IMR-90 (cell line): ENCODE measurements around the gene LMAN2. TPM values are rescaled to one million over a fixed set of nuclear protein-coding genes. Genes with fewer than 3 reads are reported as not detected.

Experiments used
- ATAC-seq: fragments of 200-7000 bp; cut with Tn5 transposase; 2 replicates; pipeline ENCODE4 v1.9.1; 2020; ENCODE audit warnings: low read depth, mild to moderate bottlenecking, moderate library complexity
- BruUV-seq: library from RNA; stranded (reverse); fragments of 400-500 nt; replicated peaks from 2 replicates; lab custom pipeline; 2021; lab: Mats Ljungman, UMichigan
- CTCF ChIA-PET: fragments of 300-600 bp; formaldehyde crosslinking; extraction: SDS; loops from one replicate; lab custom pipeline; 2021; ENCODE audit warnings: antibody characterized with exemption; lab: Yijun Ruan, JAX
- POLR2A ChIA-PET: fragments of 300-600 bp; sonication (Branson Sonifier 250); formaldehyde crosslinking; loops from one replicate; lab custom pipeline; 2022; ENCODE audit warnings: antibody characterized with exemption; ENCODE audit not compliant: unreplicated experiment; lab: Charles Lee
- DNase-seq: peaks from one replicate; pipeline ENCODE4 v3.0.0; 2013
- H2AFZ ChIP-seq: replicated peaks from 2 replicates; pipeline ENCODE3; 2013; ENCODE audit warnings: low read length, mild to moderate bottlenecking; ENCODE audit not compliant: poor library complexity
- H2AK5ac ChIP-seq: 2 replicates; pipeline ENCODE4 v1.6.1; 2013; ENCODE audit warnings: low read depth, low read length, inconsistent platforms
- H2AK9ac ChIP-seq: replicated peaks from 2 replicates; pipeline ENCODE3; 2013; ENCODE audit warnings: mild to moderate bottlenecking, low read depth, low read length, moderate library complexity; ENCODE audit not compliant: poor library complexity
- H2BK120ac ChIP-seq: 2 replicates; pipeline ENCODE4 v1.6.1; 2013; ENCODE audit warnings: low read depth, low read length, inconsistent platforms
- H2BK15ac ChIP-seq: 3 replicates; pipeline ENCODE4 v1.6.1; 2013; ENCODE audit warnings: low read depth, low read length, inconsistent platforms
- H2BK20ac ChIP-seq: 2 replicates; pipeline ENCODE4 v1.6.1; 2013; ENCODE audit warnings: low read depth, mild to moderate bottlenecking, inconsistent platforms, low read length, moderate library complexity
- H2BK5ac ChIP-seq: 2 replicates; pipeline ENCODE4 v1.6.1; 2013; ENCODE audit warnings: mild to moderate bottlenecking, low read depth, low read length, inconsistent platforms; ENCODE audit not compliant: poor library complexity, severe bottlenecking
- H3K14ac ChIP-seq: replicated peaks from 2 replicates; pipeline ENCODE4 v1.6.1; 2013; ENCODE audit warnings: low read depth, low read length, inconsistent platforms
- H3K18ac ChIP-seq: 2 replicates; pipeline ENCODE4 v1.6.1; 2013; ENCODE audit warnings: low read depth, low read length, control low read depth
- H3K23ac ChIP-seq: 2 replicates; pipeline ENCODE4 v1.6.1; 2013; ENCODE audit warnings: low read depth, low read length, inconsistent platforms
- H3K27ac ChIP-seq: 2 replicates; pipeline ENCODE4 v1.5.1; 2013; ENCODE audit warnings: mild to moderate bottlenecking, control low read depth, low read length; ENCODE audit not compliant: insufficient read depth
- H3K27me3 ChIP-seq: 2 replicates; pipeline ENCODE4 v1.6.1; 2013; ENCODE audit warnings: low read length; ENCODE audit not compliant: control insufficient read depth, insufficient read depth
- H3K36me3 ChIP-seq: 2 replicates; pipeline ENCODE4 v1.6.1; 2013; ENCODE audit warnings: low read length, mixed read lengths; ENCODE audit not compliant: control insufficient read depth, insufficient read depth
- H3K4ac ChIP-seq: 2 replicates; pipeline ENCODE4 v1.6.1; 2013; ENCODE audit warnings: low read depth, low read length, inconsistent platforms
- H3K4me1 ChIP-seq: 2 replicates; pipeline ENCODE4 v1.6.1; 2013; ENCODE audit warnings: low read length, mixed read lengths; ENCODE audit not compliant: control insufficient read depth, insufficient read depth
- H3K4me2 ChIP-seq: 2 replicates; pipeline ENCODE4 v1.6.1; 2013; ENCODE audit warnings: low read depth, mild to moderate bottlenecking, control low read depth, low read length, moderate library complexity
- H3K4me3 ChIP-seq: 2 replicates; pipeline ENCODE4 v1.5.1; 2013; ENCODE audit warnings: low read depth, mild to moderate bottlenecking, control low read depth, low read length, moderate library complexity; ENCODE audit not compliant: insufficient read depth
- H3K56ac ChIP-seq: 2 replicates; pipeline ENCODE4 v1.6.1; 2013; ENCODE audit warnings: low read length, inconsistent platforms; ENCODE audit not compliant: insufficient read depth; ENCODE audit errors: extremely low read depth
- H3K79me1 ChIP-seq, 2 experiments: 2 replicates each; pipeline ENCODE4 v1.6.1; 2013; ENCODE audit warnings: low read length in 2 of 2, inconsistent platforms in 1 of 2, low read depth in 1 of 2
- H3K9ac ChIP-seq: 2 replicates; pipeline ENCODE4 v1.6.1; 2013; ENCODE audit warnings: low read depth, low read length, control low read depth
- H3K9me1 ChIP-seq: 2 replicates; pipeline ENCODE4 v1.6.1; 2013; ENCODE audit warnings: low read length, inconsistent platforms; ENCODE audit not compliant: insufficient read depth
- H3K9me3 ChIP-seq: 2 replicates; pipeline ENCODE4 v1.6.1; 2013; ENCODE audit warnings: low read length; ENCODE audit not compliant: control insufficient read depth, insufficient read depth
- H4K20me1 ChIP-seq: 2 replicates; pipeline ENCODE4 v1.6.1; 2013; ENCODE audit warnings: low read length, inconsistent platforms; ENCODE audit not compliant: insufficient read depth
- H4K5ac ChIP-seq: 2 replicates; pipeline ENCODE4 v1.6.1; 2013; ENCODE audit warnings: mild to moderate bottlenecking, low read depth, low read length, control low read depth
- H4K8ac ChIP-seq, 2 experiments: 2 replicates each; pipeline ENCODE4 v1.6.1; 2013; ENCODE audit warnings: low read depth in 2 of 2, low read length in 2 of 2, control low read depth in 1 of 2, inconsistent platforms in 1 of 2
- H4K91ac ChIP-seq: 2 replicates; pipeline ENCODE4 v1.6.1; 2013; ENCODE audit warnings: low read depth, low read length, inconsistent platforms; ENCODE audit not compliant: insufficient read depth
- CEBPB ChIP-seq: IDR thresholded peaks from 2 replicates; pipeline ENCODE4 v1.6.1; 2012; ENCODE audit warnings: low read depth, low read length, improper control_type of control experiment
- CHD1 ChIP-seq: IDR thresholded peaks from 2 replicates; pipeline ENCODE4 v1.6.1; 2012; ENCODE audit warnings: low read depth, low read length, improper control_type of control experiment
- MAFK ChIP-seq: IDR thresholded peaks from 2 replicates; pipeline ENCODE4 v1.6.1; 2012; ENCODE audit warnings: low read depth, low read length, improper control_type of control experiment
- WGBS, 2 experiments: methylation state at CpG; one replicate each; pipeline versions ENCODE4 v1.1.5 to v1.1.7; 2013; ENCODE audit warnings: missing lambda C conversion rate in 2 of 2; ENCODE audit not compliant: insufficient read length in 1 of 2; ENCODE audit errors: extremely low coverage in 2 of 2; 5-methylcytosine and 5-hydroxymethylcytosine counted together
- dilution Hi-C: fragments of 300-500 bp; cut with HindIII; formaldehyde crosslinking; loops from one replicate; pipeline ENCODE4 v1.14.3; 2018; ENCODE audit warnings: low sequenced_read_pairs; ENCODE audit not compliant: unreplicated experiment
- in situ Hi-C: fragments of 300-500 bp; cut with MboI; formaldehyde crosslinking; loops from 3 replicates; pipeline ENCODE4 v1.14.3; 2019; ENCODE audit warnings: low sequenced_read_pairs, inconsistent platforms, mixed read lengths
- intact Hi-C: fragments of 100-400 bp; cut with micrococcal nuclease; formaldehyde crosslinking; loops from 2 replicates; pipeline ENCODE4 v1.10.0; 2022
- polyA plus RNA-seq, 3 experiments: library from polyadenylated mRNA; depleted of rRNA; stranded (reverse); fragments of >200 nt; gene quantifications; 2 replicates each; pipeline ENCODE4 v1.2.3, GENCODE V29; 2012; ENCODE audit warnings: low replicate concordance in 1 of 3
- total RNA-seq: library from RNA; depleted of rRNA; stranded (reverse); fragments of >200 nt; gene quantifications from 2 replicates; pipeline ENCODE4 v1.2.3, GENCODE V29; 2012

LMAN2 gene
- total and polyA plus RNA-seq, 2 of the 4 experiments (the other 2 are of a cell fraction): 253 to 303 TPM

GRCh38 chr5:177335701-177336065, 15.8 kb downstream of the LMAN2 start:
- POLR2A ChIA-PET: no interaction called here
- CTCF ChIA-PET: interaction anchor here (0.8 kb wide), 1 partner anchor 26 kb away, joined by 3 read pairs; no protein-coding TSS in a partner anchor
- intact Hi-C loops (no loop called here), dilution Hi-C loops (no loop called here), in situ Hi-C loops (no loop called here)
- no peak for DNase-seq
- TF ChIP-seq CEBPB (no peak), CHD1 (no peak), MAFK (no peak)
- H4K5ac ChIP-seq: no peak overlapping the region
- peaks cover 79% of the 10 kb centered on the region for H3K36me3 ChIP-seq
- H2AK5ac ChIP-seq: no peak overlapping the region
- no peak overlapping the region for H3K23ac ChIP-seq
- H3K9ac ChIP-seq: no peak overlapping the region
- BruUV-seq: no TSS peak
- H3K9me1 ChIP-seq: 0 out of 2 replicates have a peak, but pooled peaks cover 4% of the 10 kb centered on the region
- 100% methylated on average over 2 of the region's 7 CpGs; no CpG with 5 or more reads in 1 of the 2 experiments for WGBS, 2 experiments
- H2BK20ac ChIP-seq: no peak overlapping the region
- no peak overlapping the region for H2AFZ ChIP-seq
- H4K20me1 ChIP-seq: peaks cover 13% of the 10 kb centered on the region
- no peak overlapping the region for H3K4ac ChIP-seq
- no peaks in the 10 kb centered on the region for H3K4me1 ChIP-seq
- H3K18ac ChIP-seq: no peak overlapping the region
- H3K27me3 ChIP-seq: no peaks in the 10 kb centered on the region
- peaks cover 7 to 20% of the 10 kb centered on the region in 2 experiments for H3K79me1 ChIP-seq
- no peak overlapping the region for H3K4me3 ChIP-seq
- no peak overlapping the region for H2BK5ac ChIP-seq
- H4K91ac ChIP-seq: no peak overlapping the region
- H2BK120ac ChIP-seq: no peak overlapping the region
- no peak overlapping the region for H2BK15ac ChIP-seq
- no peak overlapping the region for H3K27ac ChIP-seq
- H3K14ac ChIP-seq: no peak overlapping the region
- H4K8ac ChIP-seq: no peak overlapping the region
- no peak for ATAC-seq
- H3K4me2 ChIP-seq: no peak overlapping the region
- H3K9me3 ChIP-seq: no peaks in the 10 kb centered on the region
- H2AK9ac ChIP-seq: no peak overlapping the region
- no peak overlapping the region for H3K56ac ChIP-seq
